ENCODE results near the gene SYNE1.
"Not testable (repeated sequence)": the region's sequence is repeated elsewhere in the genome, so short reads cannot be mapped to it uniquely, and the experiment has no call there.

Gene SYNE1

DNA sequence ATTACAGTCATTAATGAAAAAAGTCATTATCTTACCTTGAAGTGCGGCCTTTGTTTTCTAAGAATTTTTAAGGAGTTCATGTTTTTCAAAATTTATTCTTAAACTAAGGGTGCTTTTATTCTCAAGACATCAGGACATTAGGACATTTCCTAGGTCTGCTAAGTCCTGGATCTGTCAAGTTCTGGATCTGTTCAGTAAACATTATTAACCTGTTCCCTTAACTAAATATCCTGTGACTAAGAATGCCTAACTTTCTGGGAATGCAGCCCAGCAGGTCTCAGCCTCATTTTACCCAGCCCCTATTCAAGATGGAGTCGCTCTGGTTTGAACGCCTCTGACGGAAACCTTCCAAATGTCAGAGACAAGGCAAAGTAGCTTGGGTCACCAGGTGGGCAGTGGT lies 302.6 kb downstream of the SYNE1 start:
- H3F3A ChIP-seq (ENCODE audit: insufficient read depth): no peaks in the 10 kb centered on the region
- no peak overlapping the region for H2AFZ ChIP-seq (ENCODE audit: low read depth, low read length, severe bottlenecking)
- no peak overlapping the region for H3K4me2 ChIP-seq (ENCODE audit: low read depth, low read length, poor library complexity, severe bottlenecking)
- H3K27me3 ChIP-seq (ENCODE audit: low read length): no peaks in the 10 kb centered on the region
- H3K4me3 ChIP-seq (ENCODE audit: insufficient read depth, low read length, poor library complexity, severe bottlenecking): no peak overlapping the region
- TF ChIP-seq, protein P1, sequence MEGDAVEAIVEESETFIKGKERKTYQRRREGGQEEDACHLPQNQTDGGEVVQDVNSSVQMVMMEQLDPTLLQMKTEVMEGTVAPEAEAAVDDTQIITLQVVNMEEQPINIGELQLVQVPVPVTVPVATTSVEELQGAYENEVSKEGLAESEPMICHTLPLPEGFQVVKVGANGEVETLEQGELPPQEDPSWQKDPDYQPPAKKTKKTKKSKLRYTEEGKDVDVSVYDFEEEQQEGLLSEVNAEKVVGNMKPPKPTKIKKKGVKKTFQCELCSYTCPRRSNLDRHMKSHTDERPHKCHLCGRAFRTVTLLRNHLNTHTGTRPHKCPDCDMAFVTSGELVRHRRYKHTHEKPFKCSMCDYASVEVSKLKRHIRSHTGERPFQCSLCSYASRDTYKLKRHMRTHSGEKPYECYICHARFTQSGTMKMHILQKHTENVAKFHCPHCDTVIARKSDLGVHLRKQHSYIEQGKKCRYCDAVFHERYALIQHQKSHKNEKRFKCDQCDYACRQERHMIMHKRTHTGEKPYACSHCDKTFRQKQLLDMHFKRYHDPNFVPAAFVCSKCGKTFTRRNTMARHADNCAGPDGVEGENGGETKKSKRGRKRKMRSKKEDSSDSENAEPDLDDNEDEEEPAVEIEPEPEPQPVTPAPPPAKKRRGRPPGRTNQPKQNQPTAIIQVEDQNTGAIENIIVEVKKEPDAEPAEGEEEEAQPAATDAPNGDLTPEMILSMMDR (IDR thresholded peaks at IDR 0.05; ENCODE audit: insufficient read depth, low read length, poor library complexity, severe bottlenecking): no peak
- TF ChIP-seq EZH2phosphoT487 (conservative IDR thresholded peaks at IDR 0.05; ENCODE audit: low read length): no peak
- no peaks in the 10 kb centered on the region for H3K79me2 ChIP-seq (ENCODE audit: insufficient read depth, low read length)
- no peaks in the 10 kb centered on the region for H4K20me1 ChIP-seq (ENCODE audit: low read depth, low read length)
- H3K9me3 ChIP-seq (ENCODE audit: insufficient read depth, low read length): no peaks in the 10 kb centered on the region
- no peak overlapping the region for H3K9ac ChIP-seq (ENCODE audit: low read length)
- H3K27ac ChIP-seq (ENCODE audit: low read depth, low read length): no peak overlapping the region
- H3K9me2 ChIP-seq (replicated peaks; ENCODE audit: insufficient read depth, low read length): no peaks in the 10 kb centered on the region
- H3K36me3 ChIP-seq (ENCODE audit: low read length): no peaks in the 10 kb centered on the region

DNA sequence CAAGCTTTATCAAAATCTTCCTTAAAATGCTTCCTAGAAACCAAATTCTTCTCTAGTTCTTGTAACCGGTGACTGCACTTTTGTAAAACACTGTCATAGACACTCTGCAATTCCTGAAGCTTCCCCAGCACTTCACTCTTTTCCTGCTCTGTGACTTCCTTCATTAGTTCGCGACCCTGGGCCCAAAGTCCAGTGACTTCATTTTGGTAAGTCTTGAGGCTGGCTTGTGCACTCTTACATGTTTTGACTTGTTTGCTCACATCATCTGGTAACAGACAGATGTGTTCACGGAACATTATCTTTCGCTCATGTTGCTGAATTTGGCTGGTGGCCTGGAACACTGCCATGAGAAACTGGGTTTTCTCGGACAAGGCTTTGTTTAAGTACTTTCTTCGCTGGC lies 306.2 kb downstream of the SYNE1 start:
- TF ChIP-seq, protein P1 (IDR thresholded peaks at IDR 0.05; ENCODE audit: insufficient read depth, low read length, poor library complexity, severe bottlenecking): no peak
- no peak for TF ChIP-seq EZH2phosphoT487 (conservative IDR thresholded peaks at IDR 0.05; ENCODE audit: low read length)
- Histone ChIP-seq H2AFZ (ENCODE audit: low read depth, low read length, severe bottlenecking) (no peak overlapping the region), H3K9me2 (replicated peaks; ENCODE audit: insufficient read depth, low read length) (no peaks in the 10 kb centered on the region)

GRCh38 chr6:152329638-152330448 lies 307.3 kb downstream of the SYNE1 start:
- Histone ChIP-seq H3K9ac (ENCODE audit: low read length) (no peak overlapping the region), H3K79me2 (ENCODE audit: insufficient read depth, low read length) (no peaks in the 10 kb centered on the region), H3K4me3 (ENCODE audit: insufficient read depth, low read length, poor library complexity, severe bottlenecking) (no peak overlapping the region), H3K27me3 (ENCODE audit: low read length) (no peaks in the 10 kb centered on the region), H3K4me2 (ENCODE audit: low read depth, low read length, poor library complexity, severe bottlenecking) (no peak overlapping the region), H3F3A (ENCODE audit: insufficient read depth) (no peaks in the 10 kb centered on the region), H3K27ac (ENCODE audit: low read depth, low read length) (no peak overlapping the region), H3K9me2 (replicated peaks; ENCODE audit: insufficient read depth, low read length) (no peaks in the 10 kb centered on the region), H2AFZ (ENCODE audit: low read depth, low read length, severe bottlenecking) (no peak overlapping the region), H3K9me3 (ENCODE audit: insufficient read depth, low read length) (no peaks in the 10 kb centered on the region), H3K36me3 (ENCODE audit: low read length) (no peaks in the 10 kb centered on the region), H4K20me1 (ENCODE audit: low read depth, low read length) (no peaks in the 10 kb centered on the region)
- TF ChIP-seq EZH2phosphoT487 (conservative IDR thresholded peaks at IDR 0.05; ENCODE audit: low read length): no peak
- TF ChIP-seq, protein P1 (IDR thresholded peaks at IDR 0.05; ENCODE audit: insufficient read depth, low read length, poor library complexity, severe bottlenecking): no peak

More for the DNA sequence above, 306.2 kb downstream of the SYNE1 start:
- no peak overlapping the region for H3K4me3 ChIP-seq (ENCODE audit: insufficient read depth, low read length, poor library complexity, severe bottlenecking)
- no peaks in the 10 kb centered on the region for H3K27me3 ChIP-seq (ENCODE audit: low read length)
- no peaks in the 10 kb centered on the region for H3K79me2 ChIP-seq (ENCODE audit: insufficient read depth, low read length)
- no peak overlapping the region for H3K4me2 ChIP-seq (ENCODE audit: low read depth, low read length, poor library complexity, severe bottlenecking)
- H3F3A ChIP-seq (ENCODE audit: insufficient read depth): no peaks in the 10 kb centered on the region
- H4K20me1 ChIP-seq (ENCODE audit: low read depth, low read length): no peaks in the 10 kb centered on the region
- H3K9me3 ChIP-seq (ENCODE audit: insufficient read depth, low read length): no peaks in the 10 kb centered on the region
- H3K36me3 ChIP-seq (ENCODE audit: low read length): no peaks in the 10 kb centered on the region
- H3K27ac ChIP-seq (ENCODE audit: low read depth, low read length): no peak overlapping the region
- H3K9ac ChIP-seq (ENCODE audit: low read length): no peak overlapping the region

DNA sequence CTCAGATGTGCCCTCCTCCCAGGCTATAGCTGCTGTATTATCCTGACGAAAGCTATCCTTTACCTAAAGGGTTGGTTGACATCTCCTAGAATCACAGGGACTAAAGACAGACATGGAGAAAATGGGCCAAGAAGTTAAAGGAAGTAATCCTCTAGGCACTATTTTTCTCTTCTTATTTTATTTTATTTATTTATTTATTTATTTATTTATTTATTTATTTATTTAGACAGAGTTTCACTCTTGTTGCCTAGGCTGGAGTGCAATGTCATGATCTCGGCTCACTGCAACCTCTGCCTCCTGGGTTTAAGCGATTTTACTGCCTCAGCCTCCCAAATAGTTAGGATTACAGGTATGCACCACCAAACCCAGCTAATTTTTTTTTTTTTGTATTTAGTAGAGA lies 309.0 kb downstream of the SYNE1 start:
- not testable (repeated sequence) for H3K4me3 ChIP-seq (ENCODE audit: insufficient read depth, low read length, poor library complexity, severe bottlenecking); H3K4me2 ChIP-seq (ENCODE audit: low read depth, low read length, poor library complexity, severe bottlenecking); H3K9me3 ChIP-seq (ENCODE audit: insufficient read depth, low read length); H3K79me2 ChIP-seq (ENCODE audit: insufficient read depth, low read length); H3K9me2 ChIP-seq (replicated peaks; ENCODE audit: insufficient read depth, low read length); H2AFZ ChIP-seq (ENCODE audit: low read depth, low read length, severe bottlenecking); H3K27me3 ChIP-seq (ENCODE audit: low read length); H3K9ac ChIP-seq (ENCODE audit: low read length); H3K36me3 ChIP-seq (ENCODE audit: low read length); H3F3A ChIP-seq (ENCODE audit: insufficient read depth); H4K20me1 ChIP-seq (ENCODE audit: low read depth, low read length); H3K27ac ChIP-seq (ENCODE audit: low read depth, low read length)

All from SU-DHL-6 (cell line).